HepG2 (cell line): Measurements from ENCODE around the gene KCNAB2. TPM values are rescaled to one million over a fixed set of nuclear protein-coding genes. Genes with fewer than 3 reads are reported as not detected.
A peak's percentile ranks its signal among the peaks of the same experiment; 100 is the strongest.

Source experiments
- ATAC-seq: fragments of 200-7000 bp; cut with Tn5 transposase; 3 replicates; pipeline ENCODE4 v1.9.1; 2020; ENCODE audit warnings: mild to moderate bottlenecking, moderate library complexity
- BruUV-seq: library from RNA; stranded (reverse); fragments of 400-500 nt; replicated peaks from 2 replicates; lab custom pipeline; 2021; lab: Mats Ljungman, UMichigan
- CTCF ChIA-PET: fragments of 300-600 bp; formaldehyde crosslinking; extraction: SDS; loops from one replicate; lab custom pipeline; 2021; ENCODE audit warnings: low total read pairs, inconsistent platforms, low intra/inter-chr PET ratio; lab: Yijun Ruan, JAX
- POLR2A ChIA-PET: fragments of 350-600 bp; sonication (Branson Sonifier 250); formaldehyde crosslinking; loops from one replicate; lab custom pipeline; 2020; ENCODE audit warnings: antibody characterized with exemption, inconsistent platforms; lab: Yijun Ruan, JAX
- DNase-seq: peaks from one replicate; pipeline ENCODE4 v3.0.0-alpha.2; 2015; ENCODE audit warnings: low spot score
- FAIRE-seq: peaks from 3 replicates; lab custom pipeline; 2011; peaks lifted over from hg19 to GRCh38; lab: Jason Lieb, UNC
- H2AFZ ChIP-seq: one replicate; pipeline ENCODE4 v1.6.1; 2011; ENCODE audit warnings: low read length, inconsistent platforms
- H3K27ac ChIP-seq: fragments of 300-600 bp; 3 replicates; pipeline ENCODE4 v1.8.0; 2011; ENCODE audit warnings: mixed run types, mild to moderate bottlenecking, mixed read lengths, low read length, inconsistent platforms; ENCODE audit not compliant: insufficient read depth; ENCODE audit errors: extremely low read length
- H3K27me3 ChIP-seq, 2 experiments: fragments of 200-600 bp in 1 of 2; 2 replicates in 1 of 2; 3 replicates in 1 of 2; pipeline versions ENCODE4 v1.6.0 to v1.8.0; 2011; ENCODE audit warnings: low read length in 2 of 2, mild to moderate bottlenecking in 2 of 2, moderate library complexity in 2 of 2, inconsistent platforms in 1 of 2; ENCODE audit not compliant: insufficient read depth in 2 of 2, control insufficient read depth in 1 of 2
- H3K36me3 ChIP-seq, 2 experiments: fragments of 200-600 bp in 1 of 2; replicated peaks in 1 of 2; 2 replicates in 1 of 2; 3 replicates in 1 of 2; pipeline versions ENCODE4 v1.5.1 to v1.8.0; 2011; ENCODE audit warnings: low read length in 2 of 2, inconsistent platforms in 1 of 2; ENCODE audit not compliant: insufficient read depth in 2 of 2, control insufficient read depth in 1 of 2
- H3K4me1 ChIP-seq: 2 replicates; pipeline ENCODE4 v1.5.1; 2012; ENCODE audit warnings: low read length, inconsistent platforms; ENCODE audit not compliant: insufficient read depth
- H3K4me2 ChIP-seq: 2 replicates; pipeline ENCODE4 v1.6.0; 2011; ENCODE audit warnings: low read depth, low read length, inconsistent platforms
- H3K4me3 ChIP-seq, 3 experiments: fragments of 200-600 bp in 1 of 3; sonication (generic), shearing (Covaris generic) in 1 of 3; replicated peaks in 1 of 3; 2 replicates each; pipeline ENCODE4 v1.5.1; 2011 to 2016; ENCODE audit warnings: low read length in 3 of 3, inconsistent platforms in 2 of 3, low read depth in 2 of 3, mild to moderate bottlenecking in 2 of 3, control low read depth in 1 of 3, mixed read lengths in 1 of 3; ENCODE audit not compliant: insufficient read depth in 1 of 3
- H3K79me2 ChIP-seq: one replicate; pipeline ENCODE4 v1.6.1; 2011; ENCODE audit warnings: low read length, inconsistent platforms; ENCODE audit not compliant: insufficient read depth
- H3K9ac ChIP-seq: 2 replicates; pipeline ENCODE4 v1.6.0; 2011; ENCODE audit warnings: mild to moderate bottlenecking, low read depth, low read length, inconsistent platforms; ENCODE audit not compliant: insufficient read depth
- H3K9me3 ChIP-seq: 2 replicates; pipeline ENCODE4 v1.5.1; 2012; ENCODE audit warnings: mild to moderate bottlenecking, low read length
- H4K20me1 ChIP-seq: 2 replicates; pipeline ENCODE4 v1.6.0; 2011; ENCODE audit warnings: inconsistent platforms, mild to moderate bottlenecking, low read length, moderate library complexity; ENCODE audit not compliant: insufficient read depth
- AGO2 ChIP-seq: fragments of 200-400 bp; formaldehyde crosslinking; optimal IDR thresholded peaks from 2 replicates; pipeline ENCODE3; 2017; ENCODE audit warnings: mild to moderate bottlenecking, low read depth, low read length, moderate library complexity
- FOXA1 ChIP-seq, 2 experiments: fragments of 450-650 bp in 1 of 2; sonication (generic) in 1 of 2; formaldehyde crosslinking in 1 of 2; IDR thresholded peaks; 2 replicates each; pipeline versions ENCODE4 v1.4.0 to v1.6.1; 2016 to 2020; ENCODE audit warnings: missing genetic modification reagents in 1 of 2
- FOXP1 ChIP-seq, 2 experiments: fragments of 450-650 bp in 1 of 2; IDR thresholded peaks; 2 replicates each; pipeline ENCODE4 v1.6.1; 2017 to 2018; ENCODE audit warnings: antibody characterized with exemption in 1 of 2
- HIVEP1 ChIP-seq: sonication (generic); formaldehyde crosslinking; IDR thresholded peaks from 2 replicates; pipeline ENCODE4 v1.4.0; 2020; ENCODE audit warnings: mild to moderate bottlenecking, missing genetic modification reagents
- HNRNPK ChIP-seq: fragments of 200-400 bp; formaldehyde crosslinking; IDR thresholded peaks from 2 replicates; pipeline ENCODE4 v1.6.1; 2018; ENCODE audit warnings: low read length, low read depth, moderate library complexity, mild to moderate bottlenecking; ENCODE audit not compliant: poor library complexity, severe bottlenecking
- HNRNPLL ChIP-seq: fragments of 200-400 bp; formaldehyde crosslinking; IDR thresholded peaks from 2 replicates; pipeline ENCODE4 v1.6.1; 2017; ENCODE audit warnings: mild to moderate bottlenecking, low read depth, low read length; ENCODE audit not compliant: poor library complexity, severe bottlenecking
- MYNN ChIP-seq: sonication (generic); formaldehyde crosslinking; IDR thresholded peaks from 2 replicates; pipeline ENCODE4 v1.4.0; 2020; ENCODE audit warnings: mild to moderate bottlenecking, low read depth, missing genetic modification reagents
- RAD51 ChIP-seq: fragments of 450-650 bp; IDR thresholded peaks from 2 replicates; pipeline ENCODE4 v1.6.1; 2016; ENCODE audit warnings: borderline replicate concordance
- TEF ChIP-seq: sonication (generic); formaldehyde crosslinking; IDR thresholded peaks from 2 replicates; pipeline ENCODE4 v1.5.0; 2020; ENCODE audit warnings: missing genetic modification reagents
- THYN1 ChIP-seq: sonication (generic); formaldehyde crosslinking; IDR thresholded peaks from 2 replicates; pipeline ENCODE4 v1.8.1; 2023; ENCODE audit warnings: low read depth, mild to moderate bottlenecking, moderate library complexity, missing genetic modification reagents, borderline replicate concordance
- TSC22D2 ChIP-seq: sonication (generic); formaldehyde crosslinking; IDR thresholded peaks from 2 replicates; pipeline ENCODE4 v1.5.1; 2020; ENCODE audit warnings: missing genetic modification reagents, mild to moderate bottlenecking, borderline replicate concordance
- ZBTB14 ChIP-seq: sonication (generic); formaldehyde crosslinking; IDR thresholded peaks from 2 replicates; pipeline ENCODE4 v1.4.0; 2020; ENCODE audit warnings: missing genetic modification reagents
- ZBTB20 ChIP-seq: sonication (generic); formaldehyde crosslinking; IDR thresholded peaks from 2 replicates; pipeline ENCODE4 v1.8.1; 2023; ENCODE audit warnings: missing genetic modification reagents, low read depth, mild to moderate bottlenecking, borderline replicate concordance
- ZNF160 ChIP-seq: sonication (generic); formaldehyde crosslinking; IDR thresholded peaks from 2 replicates; pipeline ENCODE4 v1.8.0; 2022; ENCODE audit warnings: mild to moderate bottlenecking, inconsistent platforms, missing genetic modification reagents
- ZNF207 ChIP-seq: fragments of 450-650 bp; IDR thresholded peaks from 2 replicates; pipeline ENCODE4 v1.6.1; 2016; ENCODE audit warnings: antibody characterized with exemption, borderline replicate concordance
- ZNF570 ChIP-seq: sonication (generic); formaldehyde crosslinking; IDR thresholded peaks from 2 replicates; pipeline ENCODE4 v1.4.0; 2020; ENCODE audit warnings: mild to moderate bottlenecking, missing genetic modification reagents, borderline replicate concordance
- ZNF605 ChIP-seq: sonication (generic); formaldehyde crosslinking; IDR thresholded peaks from 2 replicates; pipeline ENCODE4 v1.8.0; 2022; ENCODE audit warnings: mild to moderate bottlenecking, missing genetic modification reagents
- ZSCAN31 ChIP-seq: sonication (generic); formaldehyde crosslinking; IDR thresholded peaks from 2 replicates; pipeline ENCODE4 v1.5.0; 2020; ENCODE audit warnings: low read depth, mild to moderate bottlenecking, missing genetic modification reagents
- WGBS: methylation state at CpG from one replicate; pipeline ENCODE4 v1.1.6; 2017; ENCODE audit warnings: low lambda C conversion rate; 5-methylcytosine and 5-hydroxymethylcytosine counted together
- in situ Hi-C: cut with HindIII; loops from 2 replicates; pipeline ENCODE4 v1.10.0; 2017; ENCODE audit warnings: low pct_unique_long_range_greater_than_20kb; ENCODE audit not compliant: extremely low pct_ligation_motif_present
- intact Hi-C: fragments of 100-400 bp; cut with micrococcal nuclease; formaldehyde crosslinking; loops from one replicate; pipeline ENCODE4 v1.10.0; 2022; ENCODE audit not compliant: unreplicated experiment
- polyA plus RNA-seq, 8 experiments: library from polyadenylated mRNA; depleted of rRNA in 3 of 8; stranded (reverse) in 7 of 8; unstranded in 1 of 8; fragments of >200 nt; fragmentation: Illumina TruSeq in 4 of 8; extraction: Trizol in 4 of 8; gene quantifications; 2 replicates each; pipeline versions ENCODE4 v1.2.1 to v1.2.3, GENCODE V29; 2011 to 2016; ENCODE audit warnings: low read depth in 4 of 8, missing spikeins in 1 of 8, mixed read lengths in 1 of 8; ENCODE audit not compliant: insufficient read depth in 1 of 8
- total RNA-seq, 5 experiments: library from RNA; depleted of rRNA; stranded (reverse); fragments of >200 nt; fragmentation: Illumina TruSeq; extraction: Trizol; gene quantifications; 2 replicates each; pipeline ENCODE4 v1.2.3, GENCODE V29; 2016; ENCODE audit warnings: low read depth in 1 of 5
- TF ChIP-seq, protein P1 (sequence below): sonication (generic); IDR thresholded peaks from 2 replicates; pipeline ENCODE4 v1.6.1; 2016; ENCODE audit warnings: low read depth, borderline replicate concordance

Gene KCNAB2
- total and polyA plus RNA-seq, 2 of the 13 experiments (the other 11 are each of a cell fraction or from before 2014, with no cell fraction given) = 6.2 to 8.8 TPM

DNA sequence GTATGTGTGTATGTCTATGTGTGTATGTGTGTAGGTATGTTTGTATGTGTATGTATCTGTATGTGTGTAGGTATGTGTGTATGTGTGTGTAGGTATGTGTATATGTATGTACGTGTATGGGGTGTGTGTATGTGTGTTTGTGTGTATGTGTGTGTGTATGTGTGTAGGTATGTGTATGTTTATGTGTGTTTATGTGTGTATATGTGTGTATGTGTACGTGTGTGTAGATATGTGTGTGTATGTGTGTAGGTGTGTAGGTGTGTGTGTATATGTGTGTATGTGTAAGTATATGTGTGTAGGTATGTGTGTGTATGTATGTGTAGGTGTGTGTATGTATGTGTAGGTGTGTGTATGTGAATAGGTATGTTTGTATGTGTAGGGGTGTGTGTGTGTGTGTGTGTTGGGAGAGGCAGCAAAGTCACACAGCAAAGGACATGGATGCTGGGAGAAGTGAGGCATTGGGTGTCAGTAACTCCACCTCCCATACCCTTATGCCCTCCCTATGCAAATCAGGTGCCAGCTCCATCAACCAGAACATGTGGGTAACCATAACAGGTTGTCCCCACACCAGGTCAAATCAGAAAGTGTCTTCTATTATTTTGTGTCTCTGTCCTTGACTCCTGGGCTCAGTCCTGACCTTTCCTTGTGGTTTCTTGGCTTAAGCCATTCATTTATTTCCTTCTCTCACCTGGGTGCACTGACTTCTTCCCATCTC is 15.0 kb upstream of the KCNAB2 start:
- FAIRE-seq = no peak
- ChIA-PET CTCF (no interaction called here), POLR2A (no interaction called here)
- no peak overlapping the region for H2AFZ ChIP-seq
- TF ChIP-seq MYNN (CRISPR knock-in tag) = no peak
- TF ChIP-seq AGO2 = no peak
- no peak for TF ChIP-seq ZNF605
- TF ChIP-seq HNRNPK = no peak
- peak; percentile 22; the same call in 1 of the 2 replicates for TF ChIP-seq FOXA1 (IDR thresholded peaks at IDR 0.05)
- no peak for TF ChIP-seq FOXA1 (CRISPR knock-in tag; IDR thresholded peaks at IDR 0.05)
- no peak for TF ChIP-seq ZSCAN31
- TF ChIP-seq ZBTB14 (CRISPR knock-in tag) = no peak
- TF ChIP-seq ZBTB20 = no peak
- TF ChIP-seq RAD51 = peak; percentile 39; the same call in 1 of the 2 replicates
- no peak for TF ChIP-seq TSC22D2 (CRISPR knock-in tag)
- TF ChIP-seq ZNF207 = 0 out of 2 replicates have a peak, but pooled peaks have one; percentile 37
- no peak for TF ChIP-seq THYN1 (CRISPR knock-in tag)
- TF ChIP-seq ZNF570 (CRISPR knock-in tag) = no peak
- TF ChIP-seq, protein P1, sequence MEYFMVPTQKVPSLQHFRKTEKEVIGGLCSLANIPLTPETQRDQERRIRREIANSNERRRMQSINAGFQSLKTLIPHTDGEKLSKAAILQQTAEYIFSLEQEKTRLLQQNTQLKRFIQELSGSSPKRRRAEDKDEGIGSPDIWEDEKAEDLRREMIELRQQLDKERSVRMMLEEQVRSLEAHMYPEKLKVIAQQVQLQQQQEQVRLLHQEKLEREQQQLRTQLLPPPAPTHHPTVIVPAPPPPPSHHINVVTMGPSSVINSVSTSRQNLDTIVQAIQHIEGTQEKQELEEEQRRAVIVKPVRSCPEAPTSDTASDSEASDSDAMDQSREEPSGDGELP = no peak
- no peak for TF ChIP-seq HNRNPLL
- no peak for TF ChIP-seq TEF
- peak; percentile 54; the same call in 1 of the 2 replicates for TF ChIP-seq FOXP1 (IDR thresholded peaks at IDR 0.05)
- no peak for TF ChIP-seq FOXP1 (CRISPR knock-in tag; IDR thresholded peaks at IDR 0.05)
- no peak for TF ChIP-seq HIVEP1 (CRISPR knock-in tag)
- TF ChIP-seq ZNF160 (CRISPR knock-in tag) = no peak
- TF ChIP-seq, all 625 proteins: peak for 4
- intact Hi-C loops = no loop called here
- ATAC-seq = no peak
- BruUV-seq = no TSS peak
- Histone ChIP-seq H3K79me2 (no peaks in the 10 kb centered on the region), H3K9me3 (no peaks in the 10 kb centered on the region), H3K27ac (no peak overlapping the region), H4K20me1 (no peaks in the 10 kb centered on the region), H3K36me3 (no peaks in the 10 kb centered on the region), H3K4me1 (peaks cover 40% of the 10 kb centered on the region), H3K27me3 (peaks cover 0 to 1% of the 10 kb centered on the region in 2 experiments; a peak in 1 of 5 replicates), H3K9ac (no peak overlapping the region), H3K4me3 (no peak overlapping the region), H3K4me2 (no peak overlapping the region)
- in situ Hi-C loops = no loop called here
- no peak for DNase-seq
- WGBS = 55% methylated on average over 2 of the region's 2 CpGs
